OCI-LY1 (cell line): ENCODE data around the gene DCTN1.

Experiments used
- H2AFZ ChIP-seq: fragments of 200-600 bp; sonication (generic), shearing (Covaris generic); 2 replicates; pipeline ENCODE4 v1.6.0; 2014; ENCODE audit warnings: antibody characterized with exemption, mild to moderate bottlenecking, low read length
- H3F3A ChIP-seq: fragments of 200-600 bp; sonication (generic), shearing (Covaris generic); 2 replicates; pipeline ENCODE4 v1.6.0; 2014; ENCODE audit warnings: mild to moderate bottlenecking, antibody characterized with exemption, low read length, moderate library complexity; ENCODE audit not compliant: insufficient read depth
- H3K27ac ChIP-seq: fragments of 200-600 bp; sonication (generic); 2 replicates; pipeline ENCODE4 v1.5.1; 2014; ENCODE audit warnings: low read length, mixed run types, mild to moderate bottlenecking, low read depth; ENCODE audit not compliant: poor library complexity, severe bottlenecking
- H3K27me3 ChIP-seq: fragments of 200-600 bp; sonication (generic); 2 replicates; pipeline ENCODE4 v1.6.0; 2014; ENCODE audit warnings: antibody characterized with exemption, mild to moderate bottlenecking, low read length, moderate library complexity; ENCODE audit not compliant: insufficient read depth
- H3K36me3 ChIP-seq: fragments of 200-600 bp; sonication (generic); 2 replicates; pipeline ENCODE4 v1.6.1; 2014; ENCODE audit warnings: mild to moderate bottlenecking, antibody characterized with exemption, low read length, moderate library complexity, mixed read lengths; ENCODE audit not compliant: insufficient read depth
- H3K4me1 ChIP-seq: fragments of 200-600 bp; sonication (generic); 2 replicates; pipeline ENCODE4 v1.5.1; 2014; ENCODE audit warnings: mild to moderate bottlenecking, low read length, moderate library complexity; ENCODE audit not compliant: insufficient read depth, severe bottlenecking
- H3K4me2 ChIP-seq: fragments of 200-600 bp; sonication (generic), shearing (Covaris generic); 2 replicates; pipeline ENCODE4 v1.6.1; 2014; ENCODE audit warnings: low read length
- H3K4me3 ChIP-seq: fragments of 200-600 bp; sonication (generic); 2 replicates; pipeline ENCODE4 v1.5.1; 2014; ENCODE audit warnings: low read length, low read depth, mild to moderate bottlenecking, mixed read lengths; ENCODE audit not compliant: poor library complexity, severe bottlenecking
- H3K79me2 ChIP-seq: fragments of 200-600 bp; shearing (Covaris generic); 2 replicates; pipeline ENCODE4 v1.6.1; 2016; ENCODE audit warnings: mixed run types, low read length, mixed read lengths; ENCODE audit not compliant: insufficient read depth
- H3K9ac ChIP-seq: fragments of 200-600 bp; sonication (generic), shearing (Covaris generic); 2 replicates; pipeline ENCODE4 v1.6.1; 2014; ENCODE audit warnings: mild to moderate bottlenecking, low read length, mixed read lengths
- H3K9me2 ChIP-seq: fragments of 200-600 bp; sonication (generic), shearing (Covaris generic); 2 replicates; pipeline ENCODE4 v1.6.1; 2014; ENCODE audit warnings: low read depth, mild to moderate bottlenecking, low read length, mixed read lengths
- H3K9me3 ChIP-seq: fragments of 200-600 bp; shearing (Covaris generic); 2 replicates; pipeline ENCODE4 v1.6.1; 2014; ENCODE audit warnings: low read length, mixed read lengths
- H4K20me1 ChIP-seq: fragments of 200-600 bp; sonication (generic), shearing (Covaris generic); 2 replicates; pipeline ENCODE4 v1.6.0; 2016; ENCODE audit warnings: mild to moderate bottlenecking, low read length; ENCODE audit not compliant: insufficient read depth
- EZH2 ChIP-seq: fragments of 200-600 bp; sonication (generic), shearing (Covaris generic); IDR thresholded peaks from 2 replicates; pipeline ENCODE4 v1.8.0; 2017; ENCODE audit warnings: borderline replicate concordance, mixed run types, mild to moderate bottlenecking, antibody characterized with exemption, low read length, moderate library complexity, mixed read lengths
- TF ChIP-seq, protein P1 (sequence below): fragments of 200-600 bp; sonication (generic), shearing (Covaris generic); IDR thresholded peaks from 2 replicates; pipeline ENCODE4 v1.5.1; 2017; ENCODE audit warnings: mild to moderate bottlenecking, antibody characterized with exemption, low read length, moderate library complexity, mixed read lengths

The DCTN1 gene

GRCh38 chr2:74364533-74365505 is 15.3 kb downstream of the DCTN1 start:
- Histone ChIP-seq H4K20me1 (no peaks in the 10 kb centered on the region), H2AFZ (no peak overlapping the region), H3K9ac (no peak overlapping the region), H3K27me3 (no peaks in the 10 kb centered on the region), H3K4me1 (no peaks in the 10 kb centered on the region), H3K36me3 (peaks cover 98% of the 10 kb centered on the region), H3K27ac (no peak overlapping the region), H3K79me2 (no peaks in the 10 kb centered on the region), H3F3A (no peaks in the 10 kb centered on the region), H3K9me3 (no peaks in the 10 kb centered on the region), H3K4me3 (no peak overlapping the region), H3K9me2 (no peaks in the 10 kb centered on the region), H3K4me2 (no peak overlapping the region)
- TF ChIP-seq EZH2: no peak
- TF ChIP-seq, protein P1, sequence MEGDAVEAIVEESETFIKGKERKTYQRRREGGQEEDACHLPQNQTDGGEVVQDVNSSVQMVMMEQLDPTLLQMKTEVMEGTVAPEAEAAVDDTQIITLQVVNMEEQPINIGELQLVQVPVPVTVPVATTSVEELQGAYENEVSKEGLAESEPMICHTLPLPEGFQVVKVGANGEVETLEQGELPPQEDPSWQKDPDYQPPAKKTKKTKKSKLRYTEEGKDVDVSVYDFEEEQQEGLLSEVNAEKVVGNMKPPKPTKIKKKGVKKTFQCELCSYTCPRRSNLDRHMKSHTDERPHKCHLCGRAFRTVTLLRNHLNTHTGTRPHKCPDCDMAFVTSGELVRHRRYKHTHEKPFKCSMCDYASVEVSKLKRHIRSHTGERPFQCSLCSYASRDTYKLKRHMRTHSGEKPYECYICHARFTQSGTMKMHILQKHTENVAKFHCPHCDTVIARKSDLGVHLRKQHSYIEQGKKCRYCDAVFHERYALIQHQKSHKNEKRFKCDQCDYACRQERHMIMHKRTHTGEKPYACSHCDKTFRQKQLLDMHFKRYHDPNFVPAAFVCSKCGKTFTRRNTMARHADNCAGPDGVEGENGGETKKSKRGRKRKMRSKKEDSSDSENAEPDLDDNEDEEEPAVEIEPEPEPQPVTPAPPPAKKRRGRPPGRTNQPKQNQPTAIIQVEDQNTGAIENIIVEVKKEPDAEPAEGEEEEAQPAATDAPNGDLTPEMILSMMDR: no peak

GRCh38 chr2:74361327-74361726 is 18.8 kb downstream of the DCTN1 start:
- no peak overlapping the region for H3K4me2 ChIP-seq
- H3K27me3 ChIP-seq: no peaks in the 10 kb centered on the region
- no peak overlapping the region for H3K9ac ChIP-seq
- TF ChIP-seq EZH2: no peak
- TF ChIP-seq, protein P1: no peak
- no peaks in the 10 kb centered on the region for H3K4me1 ChIP-seq
- H3K9me3 ChIP-seq: no peaks in the 10 kb centered on the region
- H4K20me1 ChIP-seq: no peaks in the 10 kb centered on the region
- no peaks in the 10 kb centered on the region for H3K79me2 ChIP-seq
- no peaks in the 10 kb centered on the region for H3F3A ChIP-seq
- no peak overlapping the region for H3K27ac ChIP-seq
- H3K4me3 ChIP-seq: no peak overlapping the region
- H2AFZ ChIP-seq: no peak overlapping the region
- peaks cover 83% of the 10 kb centered on the region for H3K36me3 ChIP-seq
- H3K9me2 ChIP-seq: no peaks in the 10 kb centered on the region

DNA sequence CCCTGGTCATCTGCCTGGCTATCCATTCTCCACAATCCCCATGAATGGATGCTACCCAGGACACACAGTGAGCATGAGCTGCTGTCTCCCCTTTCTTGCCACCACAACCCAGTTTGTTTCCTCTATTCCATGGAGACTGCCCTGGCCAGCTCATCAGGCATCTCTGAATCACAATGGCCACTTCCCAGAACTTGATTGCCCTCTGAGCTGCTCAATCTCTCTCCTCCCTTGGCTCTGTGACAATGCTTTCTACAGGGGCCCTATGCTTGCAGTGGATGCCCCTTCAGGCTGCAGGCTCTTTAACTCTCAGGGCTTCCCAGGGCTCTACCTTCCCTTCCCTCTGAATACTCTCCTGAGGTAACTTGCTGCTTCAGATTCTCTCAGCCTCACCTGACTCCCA is 22.5 kb downstream of the DCTN1 start:
- Histone ChIP-seq H3K79me2 (no peaks in the 10 kb centered on the region), H3K36me3 (peaks cover 46% of the 10 kb centered on the region; the same call in 1 of the 2 replicates), H3K4me1 (no peaks in the 10 kb centered on the region), H4K20me1 (no peaks in the 10 kb centered on the region), H3K27me3 (no peaks in the 10 kb centered on the region), H3K4me2 (no peak overlapping the region), H3K4me3 (no peak overlapping the region), H3F3A (no peaks in the 10 kb centered on the region), H3K27ac (no peak overlapping the region), H2AFZ (no peak overlapping the region), H3K9ac (no peak overlapping the region), H3K9me2 (no peaks in the 10 kb centered on the region), H3K9me3 (no peaks in the 10 kb centered on the region)
- TF ChIP-seq EZH2: no peak
- TF ChIP-seq, protein P1: no peak
